Myocyte (in vitro differentiated cells): ENCODE results near the gene RBPJL. TPM values are rescaled to one million over a fixed set of nuclear protein-coding genes. Genes with fewer than 3 reads are reported as not detected.
"Not testable (repeated sequence)": the region's sequence is repeated elsewhere in the genome, so short reads cannot be mapped to it uniquely, and the experiment has no call there.

Experiments used
- DNase-seq: peaks from one replicate; pipeline ENCODE4 v3.0.0-alpha.2; 2012; ENCODE audit warnings: low read depth
- total RNA-seq: library from RNA; depleted of rRNA; stranded (reverse); fragments of >200 nt; gene quantifications from 2 replicates; pipeline ENCODE4 v1.2.3, GENCODE V29; 2014

RBPJL gene
- total RNA-seq, 1 donor from 2014 or later = not detected

DNA sequence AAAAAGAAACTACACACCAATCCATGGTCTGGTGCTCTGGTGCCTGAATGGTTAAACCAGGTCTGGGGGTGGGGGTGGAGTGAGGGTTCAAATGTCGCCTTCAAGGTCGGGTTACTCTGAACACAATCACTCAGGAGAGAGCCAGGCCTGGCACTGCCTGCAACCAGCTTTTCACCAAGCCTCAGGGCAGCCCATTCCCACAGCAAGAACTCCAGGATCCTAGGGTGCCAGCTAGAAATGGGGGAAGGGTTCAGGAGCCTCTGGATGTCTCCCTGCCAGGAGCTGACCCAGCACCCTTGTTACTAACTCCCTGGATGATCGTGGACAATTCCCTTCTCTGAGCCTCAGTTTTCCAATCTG is 34.9 kb downstream of the RBPJL start:
- DNase-seq = no peak

GRCh38 chr20:45341939-45342854 is 35.6 kb downstream of the RBPJL start:
- DNase-seq = peak; percentile 82

DNA sequence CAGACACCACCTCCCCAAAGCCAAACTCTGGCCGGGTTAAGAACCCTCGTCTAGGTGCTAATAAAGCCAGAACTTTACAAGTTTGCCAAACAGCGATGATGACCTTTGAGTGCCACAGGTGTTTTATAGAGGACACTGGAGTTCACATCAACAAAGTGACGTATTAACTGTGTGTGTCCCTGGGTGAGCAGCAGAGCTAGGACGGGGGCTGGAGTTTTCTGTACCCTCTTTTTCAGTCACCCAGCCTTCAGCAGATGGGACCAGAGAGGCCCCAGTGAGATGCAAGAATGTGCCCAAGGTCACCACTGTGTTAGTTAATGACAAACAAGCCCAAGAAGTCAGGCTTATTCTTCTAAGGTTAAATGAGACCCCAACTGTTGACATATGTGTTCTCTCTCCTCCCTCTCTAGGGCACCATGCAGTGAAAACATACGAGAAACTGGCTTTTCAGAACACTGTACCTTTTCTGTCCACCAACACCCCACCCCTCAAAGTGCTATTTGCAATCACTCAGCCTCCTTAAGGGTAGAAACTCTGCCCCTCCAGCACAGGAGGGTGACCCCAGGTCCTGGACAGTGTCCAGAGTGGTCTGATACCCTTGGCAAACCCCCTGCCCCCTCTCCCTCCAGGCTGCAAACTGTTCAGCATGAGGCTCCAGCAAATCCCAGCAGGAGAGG is 36.4 kb downstream of the RBPJL start:
- DNase-seq = no peak

DNA sequence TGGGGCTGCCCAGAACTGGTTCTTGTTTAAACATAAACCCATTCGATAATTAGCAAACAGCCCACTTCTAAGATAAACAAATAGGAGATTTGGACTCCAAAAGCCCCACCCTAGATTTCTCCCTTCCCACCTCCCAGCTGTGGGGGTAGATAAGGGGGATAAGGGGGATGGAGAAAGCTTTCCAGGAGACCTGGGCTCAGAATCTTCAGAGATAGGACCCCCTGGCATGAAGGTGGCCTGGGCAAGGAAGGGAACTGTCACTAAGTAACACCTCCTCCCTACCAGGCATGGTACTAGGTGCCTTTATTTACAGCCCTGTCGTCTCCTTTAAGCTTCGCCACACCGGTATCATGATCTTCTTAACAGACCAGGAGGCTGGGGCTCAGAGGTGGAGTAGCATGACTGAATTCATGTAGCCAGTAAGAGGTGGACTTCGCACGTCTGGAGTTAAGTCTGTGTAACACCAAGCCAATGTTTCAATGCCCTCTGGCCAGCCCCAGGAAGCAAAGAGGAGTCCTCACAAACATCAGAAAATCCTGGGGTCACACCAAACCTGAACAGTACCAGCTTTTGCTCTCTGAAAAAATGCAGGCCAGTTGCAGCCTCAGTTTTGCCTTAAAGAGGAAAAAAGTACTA is 37.0 kb downstream of the RBPJL start:
- no peak for DNase-seq

DNA sequence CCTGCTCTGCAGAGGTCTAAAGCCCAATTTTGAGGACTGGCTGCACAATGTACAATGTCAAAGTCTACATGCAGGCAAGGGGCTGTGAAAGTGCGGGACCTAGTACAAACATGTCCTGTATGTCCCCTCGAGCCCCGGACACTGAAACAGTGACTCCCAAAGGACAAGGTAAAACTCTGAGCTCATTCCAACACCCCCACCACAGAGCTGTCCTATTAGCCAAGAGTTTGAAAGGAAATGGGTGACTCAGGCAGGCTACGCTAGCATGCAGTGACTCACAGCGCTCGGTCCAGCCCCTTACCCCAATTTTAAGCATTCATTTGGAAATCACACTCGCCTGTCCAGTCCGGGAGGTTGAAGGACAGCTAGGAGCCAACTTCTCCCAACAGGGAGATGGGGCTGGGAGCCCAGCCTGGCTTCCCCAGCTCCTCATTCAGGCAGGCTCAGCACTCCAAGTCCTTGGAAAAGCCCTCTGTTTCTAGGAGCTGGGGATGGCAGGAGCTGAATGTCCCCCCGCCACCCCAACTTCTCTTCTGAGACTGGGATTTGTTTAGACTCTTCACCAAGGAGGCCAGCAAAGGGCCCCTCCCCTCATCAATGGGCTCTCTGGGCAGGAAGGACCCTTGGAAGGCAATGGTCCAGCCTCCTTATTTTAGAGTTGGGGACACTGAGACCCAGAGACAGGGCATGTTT is 37.7 kb downstream of the RBPJL start:
- DNase-seq = peak; percentile 70

- DNase-seq = peak; percentile 59
Measured at GRCh38 chr20:45345104-45345936, 38.7 kb downstream of the RBPJL start.

- peak; percentile 65 for DNase-seq
Measured at GRCh38 chr20:45346291-45346718, 39.7 kb downstream of the RBPJL start.

- DNase-seq = no peak
Measured at GRCh38 chr20:45346851-45347250, 40.2 kb downstream of the RBPJL start.

DNA sequence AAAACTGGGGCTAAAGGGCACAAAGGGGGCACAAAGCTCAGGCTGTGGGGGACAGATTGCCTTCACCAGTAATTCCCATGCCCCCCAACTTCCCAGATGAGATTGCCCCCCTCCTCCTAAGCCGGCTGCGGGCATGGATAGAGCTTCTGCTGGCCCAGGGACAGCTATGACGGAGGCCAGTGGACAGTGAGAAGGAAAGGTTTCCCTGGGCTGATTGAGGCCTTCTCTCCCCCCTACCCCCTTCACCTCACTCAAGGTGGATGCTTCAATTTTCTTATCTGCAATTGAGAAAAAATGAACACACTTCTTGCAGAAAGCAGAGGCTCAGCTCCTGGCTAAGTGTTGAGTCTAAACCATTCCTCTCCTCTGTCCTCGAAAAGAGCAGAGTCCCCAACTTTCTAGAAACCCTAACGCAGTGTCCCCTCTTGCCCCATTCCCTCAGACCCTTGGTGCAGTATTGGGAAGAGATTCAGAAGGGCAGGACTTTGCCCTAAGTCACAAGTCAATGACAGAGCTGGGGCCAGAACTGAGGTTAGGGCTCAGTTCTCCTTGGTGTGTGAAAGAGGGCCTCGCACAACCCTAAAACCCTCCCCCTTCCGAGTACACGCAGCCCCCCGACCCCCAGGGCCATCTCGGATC is 40.8 kb downstream of the RBPJL start:
- DNase-seq = no peak

- DNase-seq = peak; percentile 76
Measured at GRCh38 chr20:45347936-45348778, 41.5 kb downstream of the RBPJL start, which contains the start of gene SDC4. TSS of gene SDC4 (minus strand) at chr20:45348424. CDS start at chr20:45348384, 40 bp downstream.

DNA sequence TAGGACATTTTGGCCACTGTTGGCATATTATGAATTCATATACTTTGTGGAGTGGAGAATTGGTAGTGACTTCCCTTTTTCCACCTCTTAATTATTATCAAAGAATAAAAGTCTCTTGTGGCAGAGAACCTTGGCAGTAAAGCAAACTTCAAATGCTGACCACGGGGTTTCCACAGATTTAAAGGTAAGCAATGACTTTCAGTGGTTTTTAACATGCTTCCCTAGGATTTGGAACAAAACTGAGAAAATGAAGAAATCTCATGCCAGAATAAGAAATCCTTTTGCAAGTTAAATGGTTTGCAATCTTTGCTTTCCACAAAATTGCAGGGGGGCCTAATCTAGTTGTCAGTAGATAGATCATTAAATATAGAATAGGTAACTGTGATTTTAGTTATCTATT is 43.6 kb downstream of the RBPJL start:
- no peak for DNase-seq

DNA sequence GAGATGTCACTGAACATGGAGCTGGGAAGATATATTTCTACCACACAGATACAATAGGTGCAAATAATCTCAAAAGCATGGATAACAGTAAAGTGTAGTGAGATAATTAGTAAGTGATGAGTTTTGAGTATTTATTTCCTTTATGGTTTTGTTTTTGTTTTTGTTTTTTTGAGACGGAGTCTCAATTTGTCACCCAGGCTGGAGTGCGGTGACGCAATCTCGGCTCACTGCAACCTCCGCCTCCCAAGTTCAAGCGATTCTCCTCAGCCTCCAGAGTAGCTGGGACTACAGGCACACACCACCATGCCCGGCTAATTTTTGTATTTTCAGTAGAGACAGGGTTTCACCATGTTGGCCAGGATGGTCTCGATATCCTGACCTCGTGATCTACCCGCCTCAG is 44.2 kb downstream of the RBPJL start:
- DNase-seq = not testable (repeated sequence)

DNA sequence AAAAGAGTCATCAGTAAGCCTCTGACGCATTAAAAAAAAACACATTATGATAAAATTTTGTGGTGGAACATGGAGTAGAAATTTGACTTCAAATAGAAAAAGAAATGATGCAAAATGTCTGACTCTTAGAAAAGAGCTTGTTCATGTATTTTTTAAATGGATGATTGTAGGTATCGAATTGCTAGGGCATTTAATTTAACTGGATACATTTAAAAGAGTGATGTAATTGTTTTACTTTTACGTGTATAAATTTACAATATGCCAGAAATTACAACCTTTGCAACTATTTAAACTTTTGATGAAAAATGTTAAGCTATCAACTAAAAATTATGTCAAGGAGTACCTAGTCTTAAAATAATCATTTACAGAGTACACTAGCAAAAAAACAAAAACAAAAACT is 46.1 kb downstream of the RBPJL start:
- no peak for DNase-seq

DNA sequence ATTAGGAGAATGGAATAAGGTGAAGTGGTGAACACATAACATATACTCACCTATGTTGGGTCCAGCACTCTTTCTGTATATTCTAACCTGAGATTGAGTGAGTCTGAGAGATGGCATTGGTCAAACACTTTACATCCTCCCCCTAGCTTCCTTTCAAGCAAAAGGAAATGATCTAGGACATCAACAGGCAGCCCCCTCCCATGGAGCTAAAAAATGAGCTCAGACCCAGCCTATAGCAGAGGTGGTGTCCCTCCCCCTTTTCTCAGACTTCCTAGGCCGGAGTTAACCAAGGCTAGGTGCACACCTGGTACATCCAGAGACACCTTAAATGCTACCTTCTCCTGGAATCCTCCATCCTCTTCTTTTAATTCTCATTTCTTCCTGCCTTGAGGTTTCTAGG is 47.1 kb downstream of the RBPJL start:
- DNase-seq = no peak

- DNase-seq = peak; percentile 69
Measured at GRCh38 chr20:45354423-45355208, 48.0 kb downstream of the RBPJL start.

- DNase-seq = peak; percentile 50
Measured at GRCh38 chr20:45355209-45356084, 48.8 kb downstream of the RBPJL start.
